Measurements from ENCODE around the gene CREB5.

DNA sequence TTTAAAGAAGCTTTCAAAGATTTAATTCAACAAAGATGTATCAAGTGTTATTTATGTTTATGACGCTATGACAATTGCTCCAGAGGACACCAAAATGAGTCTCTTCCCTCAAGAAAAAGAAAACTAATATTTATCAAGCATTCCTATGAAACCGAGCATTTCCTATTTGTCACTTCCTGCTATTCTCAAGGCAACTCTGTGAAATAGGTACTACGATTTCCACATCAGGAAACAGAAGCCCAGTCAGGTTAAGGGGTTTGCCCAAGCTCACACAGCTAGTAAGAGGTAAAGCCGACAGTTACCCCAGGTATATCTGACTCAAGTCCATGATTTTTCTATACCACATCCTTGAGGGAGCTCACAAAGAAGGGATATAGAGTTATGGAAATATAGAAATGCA, 459.9 kb downstream of the CREB5 start:
- TF ChIP-seq, protein P1, sequence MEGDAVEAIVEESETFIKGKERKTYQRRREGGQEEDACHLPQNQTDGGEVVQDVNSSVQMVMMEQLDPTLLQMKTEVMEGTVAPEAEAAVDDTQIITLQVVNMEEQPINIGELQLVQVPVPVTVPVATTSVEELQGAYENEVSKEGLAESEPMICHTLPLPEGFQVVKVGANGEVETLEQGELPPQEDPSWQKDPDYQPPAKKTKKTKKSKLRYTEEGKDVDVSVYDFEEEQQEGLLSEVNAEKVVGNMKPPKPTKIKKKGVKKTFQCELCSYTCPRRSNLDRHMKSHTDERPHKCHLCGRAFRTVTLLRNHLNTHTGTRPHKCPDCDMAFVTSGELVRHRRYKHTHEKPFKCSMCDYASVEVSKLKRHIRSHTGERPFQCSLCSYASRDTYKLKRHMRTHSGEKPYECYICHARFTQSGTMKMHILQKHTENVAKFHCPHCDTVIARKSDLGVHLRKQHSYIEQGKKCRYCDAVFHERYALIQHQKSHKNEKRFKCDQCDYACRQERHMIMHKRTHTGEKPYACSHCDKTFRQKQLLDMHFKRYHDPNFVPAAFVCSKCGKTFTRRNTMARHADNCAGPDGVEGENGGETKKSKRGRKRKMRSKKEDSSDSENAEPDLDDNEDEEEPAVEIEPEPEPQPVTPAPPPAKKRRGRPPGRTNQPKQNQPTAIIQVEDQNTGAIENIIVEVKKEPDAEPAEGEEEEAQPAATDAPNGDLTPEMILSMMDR (IDR thresholded peaks at IDR 0.05) = no peak
- no peak for TF ChIP-seq POLR2A (IDR thresholded peaks at IDR 0.05)

Data from ovary (tissue), 3 donors.